Urinary bladder (tissue), 4 donors: ENCODE measurements around the gene TSPEAR. TPM values are rescaled to one million over a fixed set of nuclear protein-coding genes. Genes with fewer than 3 reads are reported as not detected.
"Not testable (repeated sequence)": the region's sequence is repeated elsewhere in the genome, so short reads cannot be mapped to it uniquely, and the experiment has no call there.

Experiments
- DNase-seq: peaks from one replicate; pipeline ENCODE4 v3.0.0-alpha.2; 2015; ENCODE audit errors: extremely low spot score
- H3K27ac ChIP-seq: one replicate; pipeline ENCODE4 v1.5.1; 2013; ENCODE audit warnings: low read depth, mild to moderate bottlenecking, moderate library complexity
- H3K36me3 ChIP-seq: one replicate; pipeline ENCODE4 v1.6.1; 2013; ENCODE audit warnings: mild to moderate bottlenecking, moderate library complexity; ENCODE audit not compliant: insufficient read depth
- H3K4me1 ChIP-seq: one replicate; pipeline ENCODE4 v1.6.1; 2013; ENCODE audit warnings: mild to moderate bottlenecking, moderate library complexity; ENCODE audit not compliant: insufficient read depth
- H3K4me3 ChIP-seq: one replicate; pipeline ENCODE4 v1.5.1; 2013; ENCODE audit warnings: low read depth, low read length
- WGBS: extraction: QIAGEN DNeasy Blood & Tissue Kit; methylation state at CpG from one replicate; pipeline ENCODE4 v1.1.7; 2013; 5-methylcytosine and 5-hydroxymethylcytosine counted together
- polyA plus RNA-seq: library from polyadenylated mRNA; stranded (reverse); fragments of 200-250 nt; gene quantifications from one replicate; pipeline ENCODE4 v1.2.3, GENCODE V29; 2013
- total RNA-seq: library from RNA; depleted of rRNA; stranded (reverse); fragments of >200 nt; gene quantifications from one replicate; pipeline ENCODE4 v1.2.3, GENCODE V29; 2014
- donor health status: healthy with polysubstance abuse.
- donor health status: healthy.

TSPEAR gene
- total and polyA plus RNA-seq, 2 donors, result 0.03 to 0.21 TPM

- H3K4me3 ChIP-seq, result no peak overlapping the region
- 70% methylated on average over 10 of the region's 10 CpGs for WGBS
- no peak for DNase-seq
- H3K4me1 ChIP-seq, result no peaks in the 10 kb centered on the region
- no peak overlapping the region for H3K27ac ChIP-seq
- no peaks in the 10 kb centered on the region for H3K36me3 ChIP-seq
Observed at GRCh38 chr21:44485796-44486195, 225.6 kb downstream of the TSPEAR start.

- WGBS, result 63% methylated on average over 25 of the region's 25 CpGs
- no peak for DNase-seq
- no peaks in the 10 kb centered on the region for H3K4me1 ChIP-seq
- H3K4me3 ChIP-seq, result no peak overlapping the region
- H3K27ac ChIP-seq, result no peak overlapping the region
- no peaks in the 10 kb centered on the region for H3K36me3 ChIP-seq
Observed at GRCh38 chr21:44485254-44485793, 226.0 kb downstream of the TSPEAR start.

DNA sequence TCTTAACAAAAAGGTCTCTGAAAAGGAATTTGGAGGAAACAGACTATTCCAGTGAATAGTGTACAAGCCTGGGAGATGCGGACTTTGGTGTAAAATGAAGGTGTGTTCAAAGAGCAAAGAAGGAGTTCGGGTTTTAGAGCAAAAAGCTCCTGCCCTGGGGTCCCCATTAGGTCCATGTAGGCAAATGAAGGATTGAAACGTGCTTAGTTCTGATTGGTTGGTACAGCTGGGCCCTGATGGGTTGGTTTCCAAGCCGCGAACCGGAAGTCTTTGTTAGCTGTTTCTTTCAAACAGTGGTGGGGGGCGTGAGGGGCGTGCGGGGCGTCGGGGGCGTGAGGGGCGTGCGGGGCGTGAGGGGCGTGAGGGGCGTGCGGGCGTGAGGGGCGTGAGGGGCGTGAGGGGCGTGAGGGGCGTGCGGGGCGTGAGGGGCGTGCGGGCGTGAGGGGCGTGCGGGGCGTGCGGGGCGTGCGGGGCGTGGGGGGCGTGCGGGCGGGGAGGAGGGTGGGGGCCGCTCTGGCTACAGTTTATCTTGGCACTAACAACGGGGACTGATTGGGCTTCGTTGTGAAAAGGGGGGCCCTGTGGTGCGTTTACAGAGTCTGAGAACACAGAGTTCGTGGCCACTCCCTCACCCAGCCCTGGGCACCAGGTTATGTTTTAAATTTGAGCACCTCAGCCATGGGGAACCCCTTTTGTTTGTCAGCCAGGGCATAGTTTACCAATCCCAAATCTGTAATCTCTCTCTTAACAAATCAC lies 226.7 kb downstream of the TSPEAR start:
- H3K27ac ChIP-seq, result no peak overlapping the region
- WGBS, result 90% methylated on average over 43 of the region's 43 CpGs
- DNase-seq, result no peak
- H3K4me1 ChIP-seq, result no peaks in the 10 kb centered on the region
- no peaks in the 10 kb centered on the region for H3K36me3 ChIP-seq
- no peak overlapping the region for H3K4me3 ChIP-seq

- Histone ChIP-seq H3K27ac (no peak overlapping the region), H3K36me3 (no peaks in the 10 kb centered on the region), H3K4me3 (no peak overlapping the region), H3K4me1 (no peaks in the 10 kb centered on the region)
- DNase-seq, result no peak
- WGBS, result 75% methylated on average over 28 of the region's 28 CpGs
Observed at GRCh38 chr21:44483288-44484237, 227.8 kb downstream of the TSPEAR start.

- no peaks in the 10 kb centered on the region for H3K4me1 ChIP-seq
- no peak for DNase-seq
- H3K27ac ChIP-seq, result no peak overlapping the region
- H3K4me3 ChIP-seq, result no peak overlapping the region
- no peaks in the 10 kb centered on the region for H3K36me3 ChIP-seq
- 59% methylated on average over 14 of the region's 14 CpGs for WGBS
Observed at GRCh38 chr21:44482581-44483287, 228.6 kb downstream of the TSPEAR start.

DNA sequence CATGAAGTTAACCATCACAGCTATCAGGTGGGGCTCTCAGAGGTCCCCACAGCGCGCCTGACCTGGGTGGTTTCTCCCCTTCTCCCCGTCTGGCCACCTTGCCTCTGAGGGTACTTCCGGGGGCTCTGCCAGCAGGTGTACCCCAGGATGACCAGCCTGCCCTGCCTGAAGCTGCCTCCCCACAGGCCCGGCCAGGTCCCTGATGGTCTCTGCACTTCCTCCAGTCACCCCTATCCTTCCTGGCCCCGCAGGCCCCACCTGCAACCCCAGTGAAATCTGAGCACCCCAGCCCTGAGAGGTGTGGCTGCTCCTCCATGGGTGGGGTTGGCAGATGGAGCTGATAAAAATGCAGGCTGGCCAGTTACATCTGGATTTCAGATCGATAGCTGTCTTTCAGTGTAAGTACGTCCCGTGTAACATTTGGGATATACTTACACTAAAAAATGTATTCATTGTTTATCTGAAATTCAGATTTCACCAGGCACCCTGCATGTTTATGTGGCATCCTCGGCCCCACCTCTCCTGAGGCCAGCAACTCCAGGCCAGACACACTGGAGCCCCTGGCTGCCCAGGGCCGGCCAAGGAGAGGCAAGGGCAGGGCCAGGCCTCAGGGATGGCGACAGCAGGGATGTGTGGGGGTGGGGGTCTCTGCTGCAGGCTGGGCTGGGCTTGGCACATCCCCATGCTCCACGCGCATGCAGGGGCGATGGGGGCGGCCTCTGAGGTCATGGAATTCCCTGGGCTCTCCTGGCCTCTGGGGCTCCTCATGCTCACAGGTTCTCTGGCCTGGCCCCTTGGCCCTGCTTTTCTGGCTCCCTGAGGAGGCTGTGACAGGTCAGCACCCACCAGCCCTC lies 230.9 kb downstream of the TSPEAR start:
- Histone ChIP-seq H3K4me1 (no peaks in the 10 kb centered on the region), H3K4me3 (no peak overlapping the region), H3K27ac (no peak overlapping the region), H3K36me3 (no peaks in the 10 kb centered on the region)
- 75% methylated on average over 16 of the region's 16 CpGs for WGBS
- DNase-seq, result no peak

DNA sequence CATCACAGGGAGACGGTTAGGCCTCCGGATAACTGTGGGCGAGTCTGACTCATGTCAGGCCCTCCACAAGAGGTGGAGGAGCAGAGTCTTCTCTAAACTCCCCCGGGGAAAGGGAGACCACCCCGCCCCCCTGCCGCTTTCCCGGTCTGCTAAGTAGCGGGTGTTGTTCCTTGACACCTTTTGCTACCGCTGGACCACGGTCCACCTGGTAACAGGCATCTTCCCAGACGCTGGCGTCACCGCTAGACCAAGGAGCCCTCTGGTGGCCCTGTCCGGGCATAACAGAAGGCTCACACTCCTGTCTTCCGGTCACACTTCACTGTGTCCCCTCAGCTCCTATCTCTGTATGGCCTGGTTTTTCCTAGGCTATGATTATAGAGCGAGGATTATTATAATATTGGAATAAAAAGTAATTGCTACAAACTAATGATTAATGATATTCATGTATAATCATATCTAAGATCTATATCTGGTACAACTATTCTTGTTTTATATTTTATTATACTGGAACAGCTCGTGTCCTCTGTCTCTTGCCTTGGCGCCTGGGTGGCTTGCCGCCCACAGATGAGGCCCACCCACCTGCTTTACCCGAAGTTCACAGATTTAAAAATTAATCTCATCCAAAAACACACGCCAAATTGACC lies 231.7 kb downstream of the TSPEAR start:
- H3K4me1 ChIP-seq, H3K4me3 ChIP-seq, H3K36me3 ChIP-seq, H3K27ac ChIP-seq, DNase-seq: not testable (repeated sequence)
- WGBS, result 40% methylated on average over 21 of the region's 21 CpGs

- 86% methylated on average over 5 of the region's 5 CpGs for WGBS
- Histone ChIP-seq H3K4me3 (no peak overlapping the region), H3K36me3 (no peaks in the 10 kb centered on the region), H3K4me1 (no peaks in the 10 kb centered on the region), H3K27ac (no peak overlapping the region)
- DNase-seq, result no peak
Observed at GRCh38 chr21:44478801-44479167, 232.6 kb downstream of the TSPEAR start.

GRCh38 chr21:44478124-44478800 lies 233.1 kb downstream of the TSPEAR start:
- 62% methylated on average over 16 of the region's 16 CpGs for WGBS
- Histone ChIP-seq H3K27ac (peak overlapping the region; percentile 56), H3K36me3 (no peaks in the 10 kb centered on the region), H3K4me3 (no peak overlapping the region), H3K4me1 (no peaks in the 10 kb centered on the region)
- no peak for DNase-seq

- H3K36me3 ChIP-seq, result no peaks in the 10 kb centered on the region
- DNase-seq, result no peak
- no peaks in the 10 kb centered on the region for H3K4me1 ChIP-seq
- WGBS, result 65% methylated on average over 7 of the region's 7 CpGs
- H3K4me3 ChIP-seq, result no peak overlapping the region
- H3K27ac ChIP-seq, result peak overlapping the region; percentile 56
Observed at GRCh38 chr21:44477712-44478111, 233.7 kb downstream of the TSPEAR start.

GRCh38 chr21:44477131-44477530 lies 234.2 kb downstream of the TSPEAR start:
- no peak overlapping the region for H3K4me3 ChIP-seq
- H3K36me3 ChIP-seq, result no peaks in the 10 kb centered on the region
- H3K4me1 ChIP-seq, result no peaks in the 10 kb centered on the region
- WGBS, result 71% methylated on average over 8 of the region's 8 CpGs
- no peak overlapping the region for H3K27ac ChIP-seq
- no peak for DNase-seq

- 88% methylated on average over 17 of the region's 17 CpGs for WGBS
- DNase-seq, result no peak
- Histone ChIP-seq H3K4me1 (no peaks in the 10 kb centered on the region), H3K27ac (no peak overlapping the region), H3K36me3 (no peaks in the 10 kb centered on the region), H3K4me3 (no peak overlapping the region)
Observed at GRCh38 chr21:44475266-44475845, 236.0 kb downstream of the TSPEAR start.
